ENCODE data around the gene REG1B. TPM values are rescaled to one million over a fixed set of nuclear protein-coding genes. Genes with fewer than 3 reads are reported as not detected.

The REG1B gene
- total RNA-seq, 1 experiment from 2014 or later: not detected

DNA sequence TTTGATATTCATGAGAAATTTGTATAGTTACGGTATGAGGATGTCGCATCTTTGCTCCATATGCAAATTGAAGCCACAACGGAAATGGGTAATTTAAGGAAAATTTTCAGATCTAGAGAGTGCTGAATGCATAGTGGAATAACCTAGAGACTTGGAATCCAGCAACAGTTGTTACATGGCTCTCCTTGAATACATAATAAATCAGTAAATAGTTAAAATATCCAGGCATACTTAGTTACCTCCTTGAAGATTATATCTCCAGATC is 37.9 kb upstream of the REG1B start:
- no peak for DNase-seq
- no CpG with 5 or more reads among the region's 3 CpGs for WGBS (ENCODE audit: extremely low coverage, insufficient read length, low lambda C conversion rate)
- H3K23ac ChIP-seq (ENCODE audit: insufficient read length, low read depth, low read length): no peak overlapping the region

More for the DNA sequence above, 37.9 kb upstream of the REG1B start:
- H3K79me2 ChIP-seq (ENCODE audit: insufficient read depth, low read length): no peaks in the 10 kb centered on the region
- H2BK120ac ChIP-seq (ENCODE audit: low read depth, low read length, poor library complexity, severe bottlenecking): no peak overlapping the region
- H2AFZ ChIP-seq (ENCODE audit: low read length): no peak overlapping the region
- H2BK5ac ChIP-seq (ENCODE audit: insufficient read length, low read length): no peak overlapping the region
- H3K56ac ChIP-seq (ENCODE audit: insufficient read length, low read depth, low read length): no peak overlapping the region
- H3K9ac ChIP-seq (ENCODE audit: extremely low read depth, insufficient read length, low read length): no peak overlapping the region
- no peak overlapping the region for H3T11ph ChIP-seq (ENCODE audit: low read length)
- TF ChIP-seq CTCF (conservative IDR thresholded peaks at IDR 0.05): no peak
- Mint-ChIP-seq H3K9me3 (no peaks in the 10 kb centered on the region), H3K4me1 (no peaks in the 10 kb centered on the region), H3K4me3 (no peak overlapping the region), H3K36me3 (ENCODE audit: insufficient read depth in 1 of 3, low read depth in 3 of 3) (no peaks in the 10 kb centered on the region), H3K27me3 (ENCODE audit: low read depth) (no peaks in the 10 kb centered on the region), H3K27ac (no peak overlapping the region)
- no peak overlapping the region for H2BK20ac ChIP-seq (ENCODE audit: low read depth, low read length, poor library complexity, severe bottlenecking)
- H3K23me2 ChIP-seq (ENCODE audit: insufficient read length, low read depth, low read length, poor library complexity, severe bottlenecking): no peaks in the 10 kb centered on the region
- no peak overlapping the region for H3K27ac ChIP-seq (ENCODE audit: insufficient read length, low read depth, low read length)
- H3K14ac ChIP-seq (ENCODE audit: insufficient read depth, low read length): no peak overlapping the region
- H3K18ac ChIP-seq (ENCODE audit: insufficient read length, low read depth, low read length): no peak overlapping the region
- no peaks in the 10 kb centered on the region for H4K20me1 ChIP-seq (ENCODE audit: control insufficient read depth, insufficient read depth, insufficient read length)
- no peak overlapping the region for H2BK12ac ChIP-seq (ENCODE audit: insufficient read length, low read depth, low read length)
- no peaks in the 10 kb centered on the region for H3K79me1 ChIP-seq (ENCODE audit: insufficient read depth, low read depth, low read length, poor library complexity, severe bottlenecking)
- no peak overlapping the region for H3K4me2 ChIP-seq (ENCODE audit: insufficient read depth, insufficient read length, low read length)
- no peak overlapping the region for H2BK15ac ChIP-seq (ENCODE audit: low read depth, low read length)
- no peaks in the 10 kb centered on the region for H3K4me1 ChIP-seq (ENCODE audit: insufficient read depth, low read length)
- no peak overlapping the region for H4K8ac ChIP-seq (replicated peaks; ENCODE audit: insufficient read length, low read depth, low read length)
- H2AK5ac ChIP-seq (ENCODE audit: insufficient read length, low read length): no peak overlapping the region
- H3K27me3 ChIP-seq (ENCODE audit: insufficient read depth, low read length): no peaks in the 10 kb centered on the region
- no peak overlapping the region for H4K5ac ChIP-seq (ENCODE audit: insufficient read length, low read depth, low read length)
- H3K4ac ChIP-seq (ENCODE audit: low read depth, low read length): no peak overlapping the region
- no peak overlapping the region for H4K91ac ChIP-seq (ENCODE audit: insufficient read length, low read depth, low read length)
- H3K9me3 ChIP-seq (ENCODE audit: control insufficient read depth, low read depth, low read length): no peaks in the 10 kb centered on the region

Measured in H9 (cell line).